NCI-H1417 treated with DMSO at 0.1 percent for 48 hours (cell line): Measurements from ENCODE around the gene ATP6V1G2.
"Not testable (repeated sequence)": the region's sequence is repeated elsewhere in the genome, so short reads cannot be mapped to it uniquely, and the experiment has no call there.

Experiments
- DNase-seq: peaks from one replicate; lab custom pipeline; 2025; lab: John Stamatoyannopoulos, UW

Gene ATP6V1G2

GRCh38 chr6:31529329-31530150 is 16.9 kb downstream of the ATP6V1G2 start:
- DNase-seq = no peak

GRCh38 chr6:31528821-31529328 is 17.5 kb downstream of the ATP6V1G2 start, which contains the start of gene MCCD1:
MCCD1 (plus strand) TSS chr6:31528962; CDS start chr6:31529015, 53 bp downstream.
- no peak for DNase-seq

- DNase-seq = no peak
Measured at GRCh38 chr6:31528307-31528777, 18.1 kb downstream of the ATP6V1G2 start.

- DNase-seq = no peak
Measured at GRCh38 chr6:31525932-31526591, 20.3 kb downstream of the ATP6V1G2 start.

GRCh38 chr6:31525553-31525931 is 20.9 kb downstream of the ATP6V1G2 start:
- no peak for DNase-seq

- no peak for DNase-seq
Measured at GRCh38 chr6:31521835-31522234, 24.6 kb downstream of the ATP6V1G2 start.

GRCh38 chr6:31513456-31514165 is 32.8 kb downstream of the ATP6V1G2 start:
- no peak for DNase-seq

- DNase-seq = no peak
Measured at GRCh38 chr6:31510007-31510406, 36.4 kb downstream of the ATP6V1G2 start.

- DNase-seq = not testable (repeated sequence)
Measured at GRCh38 chr6:31509036-31509435, 37.4 kb downstream of the ATP6V1G2 start.

- no peak for DNase-seq
Measured at GRCh38 chr6:31502586-31502985, 43.8 kb downstream of the ATP6V1G2 start.

GRCh38 chr6:31499648-31500047 is 46.8 kb downstream of the ATP6V1G2 start:
- DNase-seq = not testable (repeated sequence)

- DNase-seq = no peak
Measured at GRCh38 chr6:31498748-31499147, 47.7 kb downstream of the ATP6V1G2 start.

GRCh38 chr6:31497531-31498476 is 48.6 kb downstream of the ATP6V1G2 start, which contains the start of gene MICB:
MICB (plus strand) TSS chr6:31498145; CDS start chr6:31498194, 49 bp downstream.
- no peak for DNase-seq

- DNase-seq = not testable (repeated sequence)
Measured at GRCh38 chr6:31496826-31497225, 49.6 kb downstream of the ATP6V1G2 start.

- DNase-seq = no peak
Measured at GRCh38 chr6:31495580-31495979, 50.8 kb downstream of the ATP6V1G2 start.
